Measurements from ENCODE around the gene CABLES1. TPM values are rescaled to one million over a fixed set of nuclear protein-coding genes. Genes with fewer than 3 reads are reported as not detected.

The CABLES1 gene
- polyA plus RNA-seq, 1 donor (not counting 4 experiments of a cell fraction or from before 2014, with no cell fraction given): 1.00 TPM

- Histone ChIP-seq H3K79me2 (ENCODE audit: control insufficient read depth, insufficient read depth, low read length) (no peaks in the 10 kb centered on the region), H3K9ac (ENCODE audit: control insufficient read depth, extremely low read depth, insufficient read depth, low read length) (no peak overlapping the region), H3K4me3 (ENCODE audit: control insufficient read depth in 2 of 3, extremely low read depth in 1 of 3, insufficient read depth in 2 of 3, low read depth in 1 of 3, low read length in 3 of 3) (no peak overlapping the region), H3K9me3 (ENCODE audit: control insufficient read depth, low read depth, low read length) (no peaks in the 10 kb centered on the region), H3K4me2 (ENCODE audit: control insufficient read depth, extremely low read depth, insufficient read depth, low read depth, low read length) (no peak overlapping the region), H3K4me1 (ENCODE audit: control insufficient read depth, extremely low read depth, insufficient read depth, low read length) (peaks cover 33% of the 10 kb centered on the region), H3K36me3 (ENCODE audit: control insufficient read depth in 2 of 2, extremely low read depth in 1 of 2, insufficient read depth in 2 of 2, low read length in 2 of 2) (peaks cover 1 to 3% of the 10 kb centered on the region in 2 experiments), H3K27ac (ENCODE audit: control insufficient read depth, insufficient read depth, low read length) (no peak overlapping the region), H3K9me1 (ENCODE audit: control insufficient read depth, extremely low read depth, insufficient read depth, low read length) (peaks cover under 1% of the 10 kb centered on the region), H2AFZ (ENCODE audit: control insufficient read depth, low read length) (no peak overlapping the region), H3K27me3 (ENCODE audit: control insufficient read depth, extremely low read depth, insufficient read depth, low read length) (no peaks in the 10 kb centered on the region), H4K20me1 (ENCODE audit: control insufficient read depth, extremely low read depth, insufficient read depth, low read length) (no peaks in the 10 kb centered on the region)
- FAIRE-seq: no peak
- no peak for DNase-seq (ENCODE audit: low read depth, low spot score)
- TF ChIP-seq, protein P1, sequence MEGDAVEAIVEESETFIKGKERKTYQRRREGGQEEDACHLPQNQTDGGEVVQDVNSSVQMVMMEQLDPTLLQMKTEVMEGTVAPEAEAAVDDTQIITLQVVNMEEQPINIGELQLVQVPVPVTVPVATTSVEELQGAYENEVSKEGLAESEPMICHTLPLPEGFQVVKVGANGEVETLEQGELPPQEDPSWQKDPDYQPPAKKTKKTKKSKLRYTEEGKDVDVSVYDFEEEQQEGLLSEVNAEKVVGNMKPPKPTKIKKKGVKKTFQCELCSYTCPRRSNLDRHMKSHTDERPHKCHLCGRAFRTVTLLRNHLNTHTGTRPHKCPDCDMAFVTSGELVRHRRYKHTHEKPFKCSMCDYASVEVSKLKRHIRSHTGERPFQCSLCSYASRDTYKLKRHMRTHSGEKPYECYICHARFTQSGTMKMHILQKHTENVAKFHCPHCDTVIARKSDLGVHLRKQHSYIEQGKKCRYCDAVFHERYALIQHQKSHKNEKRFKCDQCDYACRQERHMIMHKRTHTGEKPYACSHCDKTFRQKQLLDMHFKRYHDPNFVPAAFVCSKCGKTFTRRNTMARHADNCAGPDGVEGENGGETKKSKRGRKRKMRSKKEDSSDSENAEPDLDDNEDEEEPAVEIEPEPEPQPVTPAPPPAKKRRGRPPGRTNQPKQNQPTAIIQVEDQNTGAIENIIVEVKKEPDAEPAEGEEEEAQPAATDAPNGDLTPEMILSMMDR (optimal IDR thresholded peaks at IDR 0.05 in 1 of 3, IDR thresholded peaks at IDR 0.05 in 1 of 3, conservative IDR thresholded peaks at IDR 0.05 in 1 of 3; ENCODE audit: extremely low read depth in 1 of 3, insufficient read depth in 2 of 3, low read length in 3 of 3): no peak
- TF ChIP-seq EZH2 (IDR thresholded peaks at IDR 0.05; ENCODE audit: low read length): no peak
- dilution Hi-C loops (cut with MboI; ENCODE audit: extremely low pct_ligation_motif_present, low sequenced_read_pairs): no loop called here
These were observed 172.4 kb downstream of the CABLES1 start for GRCh38 chr18:23307567-23308295.

Other genes starting within 250 kb of the CABLES1 start
- 126 to 169 TPM (median 137 TPM) in 3 replicates for gene RBBP8, start 202.2 kb upstream of the CABLES1 start, polyA plus RNA-seq

Measured in keratinocyte (primary cell).